GM12801 (cell line): ENCODE measurements around the gene APC2.

Experiments
- TF ChIP-seq, protein P1 (sequence below): IDR thresholded peaks from one replicate; pipeline ENCODE4 v1.5.1; 2011; ENCODE audit warnings: control low read depth; ENCODE audit not compliant: insufficient read length; ENCODE audit errors: extremely low read depth

Gene APC2

DNA sequence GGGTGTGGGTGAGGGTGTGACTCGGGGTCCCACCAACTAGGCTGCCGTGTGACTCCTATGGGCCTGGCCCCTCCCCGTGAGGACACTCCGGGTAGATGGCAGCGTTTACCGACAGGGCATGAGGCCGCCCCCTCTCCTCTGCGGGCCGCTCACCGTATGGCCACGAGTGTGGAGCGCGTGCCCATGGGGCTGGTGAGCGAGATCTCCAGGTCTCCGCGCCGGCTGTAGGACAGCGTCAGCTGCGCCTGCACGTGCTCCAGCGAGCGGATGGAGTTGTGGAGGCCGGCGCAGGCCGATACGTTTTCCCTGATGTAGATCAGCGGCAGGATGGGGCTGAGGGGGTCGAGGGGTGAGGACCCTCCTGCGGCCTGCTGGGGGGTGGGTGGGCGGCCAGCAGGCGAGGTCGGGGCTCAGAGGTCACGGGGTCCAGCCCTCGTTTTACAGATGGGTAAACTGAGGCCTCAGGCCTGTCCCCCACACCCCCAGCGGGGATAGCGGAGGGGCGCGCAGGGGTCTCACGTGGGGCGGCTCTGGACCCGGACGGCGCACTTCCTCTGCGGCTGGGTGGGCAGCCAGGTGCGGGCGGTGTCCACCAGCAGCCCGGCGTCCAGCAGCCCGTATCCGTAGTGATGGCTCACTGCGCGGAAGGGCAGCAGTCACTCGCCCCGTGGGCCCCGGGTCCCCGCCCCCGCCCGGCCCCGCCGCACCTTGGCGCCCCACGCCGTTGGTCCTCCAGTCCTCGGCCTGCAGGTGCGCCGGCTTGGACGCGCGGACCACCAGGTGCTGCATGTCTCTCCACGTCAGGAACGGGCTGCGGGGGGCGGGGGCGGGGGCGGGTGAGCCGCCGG, 33.4 kb downstream of the APC2 start:
- TF ChIP-seq, protein P1, sequence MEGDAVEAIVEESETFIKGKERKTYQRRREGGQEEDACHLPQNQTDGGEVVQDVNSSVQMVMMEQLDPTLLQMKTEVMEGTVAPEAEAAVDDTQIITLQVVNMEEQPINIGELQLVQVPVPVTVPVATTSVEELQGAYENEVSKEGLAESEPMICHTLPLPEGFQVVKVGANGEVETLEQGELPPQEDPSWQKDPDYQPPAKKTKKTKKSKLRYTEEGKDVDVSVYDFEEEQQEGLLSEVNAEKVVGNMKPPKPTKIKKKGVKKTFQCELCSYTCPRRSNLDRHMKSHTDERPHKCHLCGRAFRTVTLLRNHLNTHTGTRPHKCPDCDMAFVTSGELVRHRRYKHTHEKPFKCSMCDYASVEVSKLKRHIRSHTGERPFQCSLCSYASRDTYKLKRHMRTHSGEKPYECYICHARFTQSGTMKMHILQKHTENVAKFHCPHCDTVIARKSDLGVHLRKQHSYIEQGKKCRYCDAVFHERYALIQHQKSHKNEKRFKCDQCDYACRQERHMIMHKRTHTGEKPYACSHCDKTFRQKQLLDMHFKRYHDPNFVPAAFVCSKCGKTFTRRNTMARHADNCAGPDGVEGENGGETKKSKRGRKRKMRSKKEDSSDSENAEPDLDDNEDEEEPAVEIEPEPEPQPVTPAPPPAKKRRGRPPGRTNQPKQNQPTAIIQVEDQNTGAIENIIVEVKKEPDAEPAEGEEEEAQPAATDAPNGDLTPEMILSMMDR: no peak

- TF ChIP-seq, protein P1: no peak
Measured at GRCh38 chr19:1483979-1484428, 34.1 kb downstream of the APC2 start.

GRCh38 chr19:1486720-1487575, 37.0 kb downstream of the APC2 start:
- TF ChIP-seq, protein P1: no peak

- TF ChIP-seq, protein P1: no peak
Measured at GRCh38 chr19:1487576-1488281, 37.8 kb downstream of the APC2 start.

GRCh38 chr19:1488282-1488601, 38.3 kb downstream of the APC2 start:
- TF ChIP-seq, protein P1: no peak

GRCh38 chr19:1489463-1490310, 39.8 kb downstream of the APC2 start:
- TF ChIP-seq, protein P1: no peak
